SW 1271 (cell line): Measurements from ENCODE around the gene CASS4.
A peak's percentile ranks its signal among the peaks of the same experiment; 100 is the strongest.
"Not testable (repeated sequence)": the region's sequence is repeated elsewhere in the genome, so short reads cannot be mapped to it uniquely, and the experiment has no call there.

Source experiments
- DNase-seq, 2 experiments: peaks; one replicate each; lab custom pipeline; 2025; lab: John Stamatoyannopoulos, UW

Gene CASS4

GRCh38 chr20:56392132-56392880 lies 19.8 kb upstream of the CASS4 start, which contains the start of the genes AURKA and CSTF1:
Gene AURKA, minus strand, starts transcription at chr20:56392215. Its CDS starts 4,018 bp downstream, at chr20:56388197.
Gene CSTF1, plus strand, starts transcription at chr20:56392645. Its CDS starts 2,908 bp downstream, at chr20:56395553.
- peak; percentile 99 to 100 for DNase-seq

- DNase-seq = peak in 1 of 2 experiments; percentile 41
Measured at GRCh38 chr20:56392881-56393482, 19.1 kb upstream of the CASS4 start.

- DNase-seq = no peak
Measured at GRCh38 chr20:56393653-56394052, 18.4 kb upstream of the CASS4 start.

GRCh38 chr20:56395166-56395565 lies 16.9 kb upstream of the CASS4 start:
- no peak for DNase-seq

- peak; percentile 33 to 73 for DNase-seq
Measured at GRCh38 chr20:56400001-56400640, 11.9 kb upstream of the CASS4 start.

- DNase-seq = no peak
Measured at GRCh38 chr20:56403465-56403864, 8.6 kb upstream of the CASS4 start.

- DNase-seq = not testable (repeated sequence)
Measured at GRCh38 chr20:56405356-56405755, 6.7 kb upstream of the CASS4 start.

GRCh38 chr20:56406910-56407309 lies 5.2 kb upstream of the CASS4 start:
- DNase-seq = no peak

GRCh38 chr20:56409521-56409920 lies 2.5 kb upstream of the CASS4 start:
- no peak for DNase-seq

- DNase-seq = no peak
Measured at GRCh38 chr20:56409956-56410355, 2.1 kb upstream of the CASS4 start.

- not testable (repeated sequence) for DNase-seq
Measured at GRCh38 chr20:56411287-56411686, 773 bp upstream of the CASS4 start.

- DNase-seq = no peak
Measured at GRCh38 chr20:56412473-56412790, 372 bp downstream of the CASS4 start.

- DNase-seq = no peak
Measured at GRCh38 chr20:56412949-56413348, 889 bp downstream of the CASS4 start.

GRCh38 chr20:56414842-56415765 lies 3.0 kb downstream of the CASS4 start:
- no peak for DNase-seq

- DNase-seq = no peak
Measured at GRCh38 chr20:56417402-56417801, 5.3 kb downstream of the CASS4 start.

- no peak for DNase-seq
Measured at GRCh38 chr20:56417911-56418310, 5.9 kb downstream of the CASS4 start.

GRCh38 chr20:56418385-56418861 lies 6.4 kb downstream of the CASS4 start:
- DNase-seq = no peak

GRCh38 chr20:56420028-56420427 lies 8.0 kb downstream of the CASS4 start:
- DNase-seq = no peak

GRCh38 chr20:56420940-56421688 lies 9.1 kb downstream of the CASS4 start:
- no peak for DNase-seq

GRCh38 chr20:56422076-56422823 lies 10.2 kb downstream of the CASS4 start:
- DNase-seq = no peak
